Measurements from ENCODE around the gene RUNX1.

Gene RUNX1

DNA sequence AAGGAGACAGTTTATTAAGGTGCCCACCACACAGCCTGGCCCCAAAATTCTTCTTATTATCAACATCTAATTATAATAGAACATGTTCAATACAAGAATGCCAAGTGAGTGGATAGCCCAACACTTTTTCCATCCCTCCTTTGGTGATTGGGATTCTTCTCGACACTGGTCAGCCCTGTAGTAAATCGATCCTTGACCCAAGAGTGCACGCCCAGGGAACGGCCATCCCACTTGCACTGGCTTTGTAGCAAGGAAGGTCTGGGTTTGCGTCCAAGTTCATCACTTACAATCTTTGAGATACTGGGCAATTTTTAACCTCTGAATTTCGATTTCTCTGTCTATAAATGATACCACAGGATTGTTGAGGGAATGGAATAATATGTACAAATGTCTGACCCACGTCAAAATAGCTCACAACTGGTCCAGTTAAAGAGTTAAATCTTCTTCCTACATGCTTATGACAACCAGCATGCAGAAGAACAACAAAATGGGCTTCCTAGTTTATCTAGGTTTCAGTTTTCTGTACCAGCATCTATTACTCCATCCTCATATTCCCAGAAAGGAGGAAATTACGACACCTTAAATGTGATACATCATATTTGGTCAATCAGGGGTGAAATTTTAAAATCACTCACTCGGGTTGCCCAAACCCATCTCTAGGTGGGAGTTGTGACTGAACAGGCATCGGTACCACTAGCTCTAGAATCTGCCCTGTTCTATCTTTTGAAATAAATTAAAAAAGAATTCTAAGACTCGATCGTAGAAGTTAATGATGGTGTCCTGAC, 218.5 kb downstream of the RUNX1 start:
- peaks cover 60% of the 10 kb centered on the region for H3K36me3 Mint-ChIP-seq (ENCODE audit: low read depth)
- H3K27me3 Mint-ChIP-seq (ENCODE audit: low read depth): no peaks in the 10 kb centered on the region
- peaks cover 10% of the 10 kb centered on the region for H3K4me1 Mint-ChIP-seq (ENCODE audit: low read depth)
- peaks cover 4% of the 10 kb centered on the region for H3K9me3 Mint-ChIP-seq
- no peak overlapping the region for H3K27ac Mint-ChIP-seq
- H3K4me3 Mint-ChIP-seq: no peak overlapping the region

DNA sequence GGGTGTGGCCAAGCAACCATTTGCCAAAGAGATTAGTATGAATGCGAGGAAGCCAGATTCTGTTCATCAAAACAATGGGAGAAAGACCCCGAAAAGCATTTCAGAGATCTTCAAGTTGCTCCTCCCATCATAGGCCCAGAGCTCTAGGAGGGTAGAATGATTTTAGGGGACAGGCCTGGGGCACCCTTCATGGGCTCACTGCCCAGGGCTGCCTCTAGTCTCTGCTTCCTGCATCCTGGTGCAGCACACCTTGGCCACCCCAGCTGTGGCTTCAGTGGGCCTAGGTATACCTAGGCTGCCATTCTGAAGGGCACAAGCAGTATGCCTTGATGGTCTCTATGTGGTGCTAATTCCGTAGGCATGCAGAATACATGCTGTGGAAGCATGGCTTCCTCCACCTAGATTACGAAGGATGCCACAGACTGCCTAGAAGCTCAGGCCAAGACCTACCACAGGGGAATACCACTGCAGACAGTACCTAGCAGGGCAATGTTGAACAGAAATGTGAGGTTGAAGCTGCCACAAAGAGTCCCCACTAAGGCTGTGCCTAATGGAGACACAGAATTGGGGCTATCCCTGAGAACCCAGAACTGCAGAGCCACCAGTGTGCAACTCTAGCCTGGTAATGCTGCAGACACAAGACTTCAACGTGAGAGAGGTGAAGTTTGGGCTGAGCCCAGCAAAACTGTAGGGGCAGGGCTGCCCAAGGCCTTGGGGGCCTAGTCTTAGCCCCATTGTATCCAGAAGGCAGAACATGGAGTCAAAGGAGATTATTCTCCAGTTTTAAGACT, 221.5 kb downstream of the RUNX1 start:
- H3K36me3 Mint-ChIP-seq (ENCODE audit: low read depth): peaks cover 70% of the 10 kb centered on the region
- no peak overlapping the region for H3K4me3 Mint-ChIP-seq
- peaks cover 4% of the 10 kb centered on the region for H3K9me3 Mint-ChIP-seq
- no peak overlapping the region for H3K27ac Mint-ChIP-seq
- H3K27me3 Mint-ChIP-seq (ENCODE audit: low read depth): no peaks in the 10 kb centered on the region
- H3K4me1 Mint-ChIP-seq (ENCODE audit: low read depth): peaks cover 4% of the 10 kb centered on the region

DNA sequence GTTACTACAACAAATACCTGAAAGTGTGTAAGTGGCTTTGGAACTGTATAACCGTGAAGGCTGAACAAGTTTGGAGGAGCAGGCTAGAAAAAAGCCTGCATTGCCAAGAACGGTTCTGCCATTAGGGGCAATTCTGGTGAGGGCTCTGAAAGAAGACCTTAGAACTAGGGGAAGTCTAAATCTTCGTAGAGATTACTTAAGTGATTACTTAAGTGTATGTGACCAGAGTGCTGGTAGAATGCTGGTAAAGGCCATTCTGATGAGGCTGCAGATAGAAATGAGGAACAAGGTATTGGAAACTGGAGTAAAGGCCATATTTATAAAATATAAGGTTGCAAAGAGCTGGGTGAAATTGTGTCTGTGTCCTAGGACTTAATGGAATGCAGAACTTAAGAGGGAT, 222.3 kb downstream of the RUNX1 start:
- Mint-ChIP-seq H3K27ac (no peak overlapping the region), H3K36me3 (ENCODE audit: low read depth) (peaks cover 67% of the 10 kb centered on the region), H3K4me3 (no peak overlapping the region), H3K27me3 (ENCODE audit: low read depth) (no peaks in the 10 kb centered on the region), H3K4me1 (ENCODE audit: low read depth) (peaks cover 4% of the 10 kb centered on the region), H3K9me3 (peaks cover 4% of the 10 kb centered on the region)

DNA sequence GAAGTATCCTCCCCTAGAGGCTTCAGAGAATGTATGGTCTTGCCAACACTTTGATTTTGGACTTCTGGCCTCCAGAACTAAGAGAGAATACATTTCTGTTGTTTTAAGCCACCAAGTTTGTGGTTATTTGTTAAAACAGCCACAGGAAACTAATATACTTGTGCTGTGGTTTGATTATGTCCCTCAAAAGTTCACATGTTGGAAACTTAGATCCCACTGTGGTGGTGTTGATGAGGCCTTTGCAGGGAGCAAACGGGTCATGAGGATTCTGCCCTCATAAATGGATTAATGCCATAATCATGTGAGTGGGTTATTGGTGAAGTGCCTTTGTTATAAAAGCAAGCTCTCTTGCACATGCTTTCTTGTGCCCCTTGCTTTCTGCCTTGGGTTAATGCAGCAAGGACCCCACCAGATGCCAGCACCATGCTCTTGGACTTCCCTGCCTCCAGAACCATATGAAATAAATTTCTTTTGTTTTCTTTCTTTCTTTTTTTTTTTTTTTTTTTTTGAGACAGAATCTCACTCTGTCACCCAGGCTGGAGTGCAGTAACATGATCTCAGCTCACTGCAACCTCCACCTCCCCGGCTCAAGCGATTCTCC, 223.1 kb downstream of the RUNX1 start:
- Mint-ChIP-seq H3K9me3 (peaks cover 4% of the 10 kb centered on the region), H3K4me3 (no peak overlapping the region), H3K36me3 (ENCODE audit: low read depth) (peaks cover 68% of the 10 kb centered on the region), H3K27ac (no peak overlapping the region), H3K4me1 (ENCODE audit: low read depth) (peaks cover 4% of the 10 kb centered on the region), H3K27me3 (ENCODE audit: low read depth) (no peaks in the 10 kb centered on the region)

DNA sequence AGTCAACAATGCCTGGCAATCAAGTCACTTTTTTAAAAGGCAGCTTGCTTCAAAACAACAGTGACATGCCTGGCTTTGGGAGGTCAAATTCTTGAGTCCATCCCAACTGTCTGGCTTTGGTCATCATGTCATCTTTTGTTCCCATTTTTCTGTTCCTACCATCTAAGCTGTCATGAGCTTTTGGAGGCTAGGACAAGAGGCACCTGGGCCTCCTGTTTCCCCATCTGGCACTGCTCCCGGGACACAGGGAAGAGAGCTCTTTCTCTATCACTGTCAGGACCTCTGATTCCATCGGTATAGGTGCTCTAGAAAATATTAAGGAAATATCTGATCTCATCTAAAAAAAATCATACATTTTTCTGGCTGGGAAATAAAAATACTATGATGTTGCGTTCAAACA, 224.0 kb downstream of the RUNX1 start:
- no peak overlapping the region for H3K27ac Mint-ChIP-seq
- peaks cover 63% of the 10 kb centered on the region for H3K36me3 Mint-ChIP-seq (ENCODE audit: low read depth)
- H3K4me1 Mint-ChIP-seq (ENCODE audit: low read depth): peaks cover 4% of the 10 kb centered on the region
- no peaks in the 10 kb centered on the region for H3K27me3 Mint-ChIP-seq (ENCODE audit: low read depth)
- H3K4me3 Mint-ChIP-seq: no peak overlapping the region
- H3K9me3 Mint-ChIP-seq: peaks cover 4% of the 10 kb centered on the region

DNA sequence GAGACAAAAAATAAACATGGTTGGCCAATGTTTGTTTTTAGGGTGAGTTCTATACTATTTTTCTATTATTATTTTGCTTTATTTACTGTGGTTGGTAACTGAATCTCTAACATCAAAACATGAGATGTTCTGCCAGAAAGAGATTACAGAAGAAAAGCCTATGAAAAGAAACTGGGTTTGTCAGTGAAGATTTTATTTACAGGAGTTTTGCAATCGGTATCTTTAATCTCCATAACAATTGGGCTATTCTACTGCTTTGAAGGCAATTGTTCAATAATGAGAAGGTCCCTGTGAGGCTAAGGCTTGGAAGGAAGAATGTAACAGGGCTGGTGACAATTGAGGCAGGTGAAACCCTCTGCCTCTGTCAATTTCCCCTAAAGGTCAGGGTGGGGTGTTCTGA, 224.8 kb downstream of the RUNX1 start:
- Mint-ChIP-seq H3K9me3 (peaks cover 4% of the 10 kb centered on the region), H3K27ac (no peak overlapping the region), H3K27me3 (ENCODE audit: low read depth) (no peaks in the 10 kb centered on the region), H3K4me3 (no peak overlapping the region), H3K4me1 (ENCODE audit: low read depth) (peaks cover 4% of the 10 kb centered on the region), H3K36me3 (ENCODE audit: low read depth) (peaks cover 57% of the 10 kb centered on the region)

DNA sequence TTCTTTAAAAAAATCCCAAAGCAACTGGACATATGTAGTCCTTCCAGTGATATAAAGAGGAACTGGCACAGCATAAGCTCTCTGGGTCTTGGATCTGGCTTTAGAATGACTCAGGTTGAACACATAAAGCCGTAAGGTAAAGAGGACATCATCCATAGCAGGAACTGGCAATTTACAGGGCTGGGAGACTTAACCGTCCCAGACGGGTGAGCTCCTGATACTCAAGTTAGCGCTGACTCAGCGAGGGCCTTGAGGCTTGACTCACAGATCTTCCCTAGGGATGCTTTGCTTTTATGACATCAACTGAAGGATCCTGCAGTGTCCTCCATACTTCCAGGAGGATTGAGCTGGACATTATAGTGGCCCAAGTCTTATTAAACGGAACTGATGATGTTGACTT, 226.2 kb downstream of the RUNX1 start:
- Mint-ChIP-seq H3K4me3 (no peak overlapping the region), H3K27ac (no peak overlapping the region), H3K9me3 (no peaks in the 10 kb centered on the region), H3K36me3 (ENCODE audit: low read depth) (peaks cover 50% of the 10 kb centered on the region), H3K4me1 (ENCODE audit: low read depth) (peaks cover 4% of the 10 kb centered on the region), H3K27me3 (ENCODE audit: low read depth) (no peaks in the 10 kb centered on the region)

DNA sequence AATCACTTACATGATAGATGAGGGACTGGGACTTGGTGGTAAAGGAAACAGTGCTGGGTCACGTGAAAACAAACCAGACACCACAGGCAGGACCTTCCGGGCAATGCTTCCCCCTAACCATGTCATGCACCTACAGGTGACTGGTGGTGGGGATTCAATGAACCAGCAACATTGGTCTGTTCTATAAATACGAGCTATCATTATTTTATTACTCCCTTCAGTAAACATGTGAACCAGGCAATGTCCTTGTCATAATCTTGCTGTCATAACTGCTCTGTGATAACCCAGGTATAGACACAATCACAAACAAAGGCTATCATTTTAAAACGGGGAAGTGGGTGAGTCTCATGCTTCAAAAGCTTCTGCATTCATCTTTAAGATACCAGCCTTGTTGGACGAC, 226.9 kb downstream of the RUNX1 start:
- no peak overlapping the region for H3K4me3 Mint-ChIP-seq
- H3K9me3 Mint-ChIP-seq: no peaks in the 10 kb centered on the region

DNA sequence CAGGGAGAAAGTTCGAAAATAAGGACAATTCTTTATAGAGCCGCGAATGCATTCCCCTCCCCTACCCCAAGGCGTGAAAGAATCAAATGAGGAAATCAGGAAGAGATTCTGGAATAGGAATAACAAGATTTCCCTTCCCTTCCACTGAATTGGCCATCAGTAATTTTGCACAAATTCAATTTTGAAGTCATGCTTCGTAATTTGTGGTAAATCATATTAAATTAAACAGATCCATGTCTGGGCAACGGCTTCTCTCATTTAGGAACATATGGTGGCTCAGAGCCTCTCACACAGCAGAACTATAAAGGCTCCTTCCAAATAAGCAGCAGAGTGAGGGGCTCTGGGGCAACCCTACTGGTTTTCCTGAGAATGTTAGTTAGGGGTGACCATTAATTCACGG, 227.4 kb downstream of the RUNX1 start:
- peaks cover 40% of the 10 kb centered on the region for H3K36me3 Mint-ChIP-seq (ENCODE audit: low read depth)
- H3K4me3 Mint-ChIP-seq: no peak overlapping the region
- no peaks in the 10 kb centered on the region for H3K27me3 Mint-ChIP-seq (ENCODE audit: low read depth)
- peaks cover 4% of the 10 kb centered on the region for H3K4me1 Mint-ChIP-seq (ENCODE audit: low read depth)
- H3K9me3 Mint-ChIP-seq: no peaks in the 10 kb centered on the region
- H3K27ac Mint-ChIP-seq: no peak overlapping the region

More for the DNA sequence above, 226.9 kb downstream of the RUNX1 start:
- H3K36me3 Mint-ChIP-seq (ENCODE audit: low read depth): peaks cover 44% of the 10 kb centered on the region
- no peak overlapping the region for H3K27ac Mint-ChIP-seq
- H3K4me1 Mint-ChIP-seq (ENCODE audit: low read depth): peaks cover 4% of the 10 kb centered on the region
- no peaks in the 10 kb centered on the region for H3K27me3 Mint-ChIP-seq (ENCODE audit: low read depth)

DNA sequence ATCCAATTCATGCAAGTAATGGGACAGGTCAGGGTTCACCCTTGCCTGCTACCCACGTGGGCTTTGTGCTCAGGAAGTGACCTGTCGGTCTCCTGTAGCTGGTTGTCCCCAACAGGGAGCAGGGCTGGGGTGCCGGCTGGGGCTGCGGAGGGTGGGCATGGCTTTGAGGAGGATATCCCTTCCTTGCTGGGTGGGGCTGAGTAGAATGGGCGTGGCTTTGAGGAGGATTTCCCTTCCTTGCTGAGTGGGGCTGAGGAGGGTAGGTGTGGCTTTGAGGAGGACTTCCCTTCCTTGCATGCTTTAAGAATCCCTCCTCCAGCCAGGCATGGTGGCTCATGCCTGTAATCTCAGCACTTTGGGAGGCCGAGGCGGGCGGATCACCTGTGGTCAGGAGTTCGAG, 229.1 kb downstream of the RUNX1 start:
- H3K27ac Mint-ChIP-seq: no peak overlapping the region
- peaks cover 7% of the 10 kb centered on the region for H3K4me1 Mint-ChIP-seq (ENCODE audit: low read depth)
- no peaks in the 10 kb centered on the region for H3K27me3 Mint-ChIP-seq (ENCODE audit: low read depth)
- peaks cover 46% of the 10 kb centered on the region for H3K36me3 Mint-ChIP-seq (ENCODE audit: low read depth)
- H3K4me3 Mint-ChIP-seq: no peak overlapping the region
- no peaks in the 10 kb centered on the region for H3K9me3 Mint-ChIP-seq

DNA sequence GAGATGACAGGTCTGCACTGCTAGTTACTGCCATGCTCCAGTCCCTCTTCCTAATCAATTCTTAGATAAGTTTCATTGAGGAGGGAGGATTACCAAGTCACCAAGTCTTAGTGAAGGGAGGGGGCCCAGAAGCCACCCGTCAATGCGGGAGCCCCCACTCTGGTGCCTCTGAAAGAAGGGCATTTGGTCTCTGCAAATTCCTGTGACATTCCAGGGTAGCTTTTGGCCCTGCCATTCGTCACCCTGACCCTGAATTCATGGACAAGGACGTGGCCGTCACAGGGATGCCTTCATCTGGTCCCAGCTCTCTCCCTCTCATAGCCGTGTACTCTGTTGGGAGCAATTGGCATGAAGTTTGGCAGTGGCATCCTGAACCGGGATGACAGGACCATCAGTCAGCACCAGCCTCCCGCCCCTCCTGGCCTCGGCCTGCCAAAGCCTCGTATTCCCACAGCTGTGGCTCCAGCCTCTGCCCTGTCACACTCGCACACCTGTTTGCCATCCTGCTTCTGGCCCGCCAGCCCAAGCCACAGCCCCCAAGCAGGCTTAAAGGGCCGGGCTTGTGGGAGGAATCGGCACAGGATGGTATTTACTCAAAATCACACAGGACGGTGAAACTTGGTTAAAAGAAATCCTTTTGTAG, 229.6 kb downstream of the RUNX1 start:
- peaks cover 11% of the 10 kb centered on the region for H3K4me1 Mint-ChIP-seq (ENCODE audit: low read depth)
- no peak overlapping the region for H3K27ac Mint-ChIP-seq

DNA sequence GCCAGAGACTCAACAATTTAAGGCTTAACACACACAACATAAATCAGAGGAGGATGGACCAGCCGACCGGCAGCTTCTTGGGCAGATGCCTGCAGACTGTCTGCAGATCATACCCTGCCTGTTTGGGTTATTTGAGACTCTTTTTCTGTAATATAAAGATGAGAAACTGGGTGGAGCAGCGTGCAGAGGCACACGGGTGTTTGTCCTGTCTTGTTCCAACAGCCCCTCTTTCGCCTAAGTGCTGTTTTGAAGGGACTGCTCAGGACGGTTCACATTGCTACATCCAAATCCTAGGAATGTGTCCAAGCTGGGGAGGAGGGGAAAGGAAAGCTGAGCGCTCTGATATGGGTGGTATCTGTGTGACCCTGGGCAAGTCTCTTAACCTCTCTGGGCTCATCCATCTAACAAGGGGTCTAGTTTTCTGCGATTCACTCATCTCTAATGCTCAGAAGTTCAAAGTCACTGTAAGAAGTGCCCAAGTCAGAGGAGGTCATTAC, 230.4 kb downstream of the RUNX1 start:
- H3K9me3 Mint-ChIP-seq: no peaks in the 10 kb centered on the region
- H3K27me3 Mint-ChIP-seq (ENCODE audit: low read depth): no peaks in the 10 kb centered on the region
- no peak overlapping the region for H3K27ac Mint-ChIP-seq
- H3K4me1 Mint-ChIP-seq (ENCODE audit: low read depth): peaks cover 8% of the 10 kb centered on the region
- no peak overlapping the region for H3K4me3 Mint-ChIP-seq
- peaks cover 42% of the 10 kb centered on the region for H3K36me3 Mint-ChIP-seq (ENCODE audit: low read depth)

More for the DNA sequence above, 229.6 kb downstream of the RUNX1 start:
- Mint-ChIP-seq H3K36me3 (ENCODE audit: low read depth) (peaks cover 48% of the 10 kb centered on the region), H3K27me3 (ENCODE audit: low read depth) (no peaks in the 10 kb centered on the region), H3K4me3 (no peak overlapping the region), H3K9me3 (no peaks in the 10 kb centered on the region)

DNA sequence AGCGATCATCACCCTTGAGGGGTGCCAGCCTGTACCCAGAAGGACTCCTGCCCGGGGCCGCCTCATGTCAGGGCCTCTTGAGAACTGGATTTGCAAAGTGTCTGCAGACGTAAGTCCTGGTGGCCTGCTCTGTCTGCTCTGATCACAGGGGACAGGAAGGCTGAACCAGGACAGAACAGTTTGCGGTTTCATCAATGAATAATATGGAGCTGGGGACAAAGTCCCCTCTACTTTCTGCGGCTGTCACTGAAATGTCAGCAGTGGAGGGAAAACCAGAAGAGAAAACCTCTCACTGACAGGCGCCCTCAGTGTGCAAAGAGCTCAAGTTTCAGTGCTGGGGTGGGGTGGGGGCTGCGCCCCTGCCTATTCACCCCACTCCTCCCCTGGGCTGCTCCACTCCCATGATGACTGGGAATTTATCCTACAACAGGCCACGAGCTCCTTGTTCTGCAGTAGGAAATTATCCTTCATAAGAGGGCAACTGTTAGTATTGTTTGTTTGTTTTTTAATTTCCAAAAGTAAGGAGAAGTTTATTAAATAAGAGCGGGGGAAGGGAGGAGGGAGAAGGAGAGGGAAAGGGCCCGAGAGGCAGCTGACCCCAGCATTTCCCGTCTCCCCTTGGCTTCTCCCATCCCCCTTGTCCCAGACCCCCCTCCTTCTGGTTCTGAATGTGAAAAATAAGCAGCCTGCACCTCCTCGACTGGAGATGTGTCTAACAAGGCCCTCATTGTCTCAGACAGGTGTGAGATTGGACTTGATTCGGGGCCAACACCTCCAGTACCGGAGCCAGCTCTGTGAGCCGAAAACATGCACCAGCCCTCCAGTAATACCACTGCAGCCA, 231.1 kb downstream of the RUNX1 start:
- H3K4me1 Mint-ChIP-seq (ENCODE audit: low read depth): peaks cover 9% of the 10 kb centered on the region
- no peak overlapping the region for H3K27ac Mint-ChIP-seq
- H3K27me3 Mint-ChIP-seq (ENCODE audit: low read depth): no peaks in the 10 kb centered on the region
- no peak overlapping the region for H3K4me3 Mint-ChIP-seq
- no peaks in the 10 kb centered on the region for H3K9me3 Mint-ChIP-seq
- peaks cover 41% of the 10 kb centered on the region for H3K36me3 Mint-ChIP-seq (ENCODE audit: low read depth)

All from T-helper 1 cell treated with Interleukin-12 subunit alpha and Interleukin-12 subunit beta and Interleukin-4 antibody, amounts not matched to agents 30 μg/mL and 1 μg/mL, for 36 hours (primary cell).